ENCODE results near the gene RRP12. TPM values are rescaled to one million over a fixed set of nuclear protein-coding genes. Genes with fewer than 3 reads are reported as not detected.
"Not testable (repeated sequence)": the region's sequence is repeated elsewhere in the genome, so short reads cannot be mapped to it uniquely, and the experiment has no call there.

RRP12 gene
- total RNA-seq, 1 experiment from 2014 or later: 25.1 TPM

DNA sequence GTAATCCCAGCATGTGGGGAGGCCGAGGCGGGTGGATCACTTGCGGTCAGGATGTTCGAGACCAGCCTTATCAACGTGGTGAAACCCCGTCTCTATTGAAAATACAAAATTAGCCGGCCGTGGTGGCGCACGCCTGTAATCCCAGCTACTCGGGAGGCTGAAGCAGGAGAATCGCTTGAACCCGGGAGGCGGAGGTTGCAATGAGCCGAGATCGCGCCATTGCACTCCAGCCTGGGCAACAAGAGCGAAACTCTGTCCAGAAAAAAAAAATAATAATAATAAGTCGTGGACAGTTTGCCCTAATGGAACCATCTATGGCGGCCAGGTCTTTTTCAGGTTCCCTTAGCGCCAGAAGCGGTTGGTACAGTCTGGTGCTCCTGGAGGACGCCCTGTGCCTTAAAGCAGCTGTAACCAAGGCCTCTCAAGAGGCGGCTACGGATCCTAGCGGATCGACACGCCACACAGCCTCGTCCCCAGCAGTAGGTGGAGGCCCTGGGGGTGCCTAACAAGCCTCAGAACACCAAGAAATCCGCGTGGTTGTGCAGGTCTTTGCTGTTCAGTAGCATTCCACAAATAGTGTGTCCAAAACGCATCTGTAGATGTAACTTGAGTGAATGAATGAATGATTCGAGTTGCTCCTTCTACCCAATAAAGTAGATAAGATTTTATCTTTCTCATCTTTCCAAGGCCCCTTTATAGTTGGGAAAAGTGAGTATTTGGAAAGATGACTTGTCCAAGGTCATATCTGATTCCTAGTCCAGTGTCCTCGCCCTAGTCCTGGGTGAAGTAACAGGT, 25.8 kb upstream of the RRP12 start:
- Histone ChIP-seq H3K27ac (peak overlapping the region; percentile 75), H3K36me3 (peaks cover 59% of the 10 kb centered on the region), H3K27me3 (replicated peaks) (no peaks in the 10 kb centered on the region; the same call in 1 of the 2 replicates), H3K4me1 (replicated peaks) (peaks cover 17% of the 10 kb centered on the region), H3K4me3 (peak overlapping the region; percentile 97), H3K9me3 (replicated peaks) (no peaks in the 10 kb centered on the region)
- no peak for DNase-seq (ENCODE audit: low read depth in 1 of 2, low spot score in 2 of 2)

DNA sequence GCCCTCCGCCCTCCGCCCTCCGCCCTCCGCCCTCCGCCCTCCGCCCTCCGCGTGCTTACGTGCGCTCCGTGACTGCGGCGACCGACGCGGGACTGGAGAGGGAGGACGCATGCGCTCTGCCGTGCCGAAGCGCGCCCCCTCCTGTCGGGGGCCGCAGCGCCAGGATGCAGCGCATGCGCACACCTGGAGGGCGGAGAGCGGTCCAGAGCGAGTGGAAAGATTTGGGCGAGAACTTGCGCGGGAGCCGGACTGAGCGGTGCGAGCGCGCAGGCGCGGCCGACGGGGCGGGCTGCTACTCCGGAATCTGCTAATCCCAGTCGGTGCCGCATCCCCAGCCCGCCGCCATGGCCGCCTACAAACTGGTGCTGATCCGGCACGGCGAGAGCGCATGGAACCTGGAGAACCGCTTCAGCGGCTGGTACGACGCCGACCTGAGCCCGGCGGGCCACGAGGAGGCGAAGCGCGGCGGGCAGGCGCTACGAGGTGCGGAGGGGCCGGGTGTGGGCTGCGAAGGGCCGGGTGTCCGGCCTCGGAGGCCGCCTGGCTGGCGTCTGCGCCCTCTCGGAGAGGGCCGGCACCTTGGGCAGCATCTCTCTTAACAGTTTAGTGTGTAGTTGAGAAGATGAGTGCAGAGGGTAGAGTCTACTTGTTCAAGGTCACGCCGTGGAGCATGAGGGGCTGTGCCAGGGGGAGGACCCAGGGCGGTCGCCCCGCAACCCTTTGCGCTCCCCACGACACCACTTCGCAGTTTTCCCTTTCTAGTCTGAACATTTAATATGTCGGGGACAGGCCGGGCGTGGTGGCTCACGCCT, 25.0 kb upstream of the RRP12 start, which contains the start of gene PGAM1:
Gene PGAM1, plus strand, starts transcription at position 228 of the 812 bp plus-strand sequence. Its CDS starts 117 bp downstream, at position 345.
- Histone ChIP-seq H3K27me3 (replicated peaks) (no peaks in the 10 kb centered on the region; the same call in 1 of the 2 replicates), H3K4me3 (peak within 1 kb of the TSS; percentile 97), H3K9me3 (replicated peaks) (no peaks in the 10 kb centered on the region), H3K27ac (peak within 1 kb of the TSS; percentile 75), H3K36me3 (peaks cover 55% of the 10 kb centered on the region), H3K4me1 (replicated peaks) (peaks cover 17% of the 10 kb centered on the region)
- peak; percentile 95 to 98 for DNase-seq (ENCODE audit: low read depth in 1 of 2, low spot score in 2 of 2)

DNA sequence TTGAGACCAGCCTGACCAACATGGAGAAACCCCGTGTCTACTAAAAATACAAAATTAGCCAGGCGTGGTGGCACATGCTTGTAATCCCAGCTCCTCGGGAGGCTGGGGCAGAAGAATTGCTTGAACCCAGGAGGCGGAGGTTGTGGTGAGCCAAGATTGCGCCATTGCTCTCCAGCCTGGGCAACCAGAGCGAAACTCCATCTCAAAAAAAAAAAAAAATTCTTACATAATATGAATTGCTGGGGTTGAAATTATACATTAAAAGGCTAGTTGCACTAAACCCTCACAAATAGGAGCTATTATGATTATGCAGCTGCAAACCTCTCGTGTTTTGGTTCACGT, 22.6 kb upstream of the RRP12 start:
- H3K36me3 ChIP-seq: peaks cover 37% of the 10 kb centered on the region
- not testable (repeated sequence) for DNase-seq (ENCODE audit: low read depth in 1 of 2, low spot score in 2 of 2); H3K27me3 ChIP-seq (replicated peaks); H3K9me3 ChIP-seq (replicated peaks); H3K27ac ChIP-seq; H3K4me3 ChIP-seq
- H3K4me1 ChIP-seq (replicated peaks): peaks cover 17% of the 10 kb centered on the region

DNA sequence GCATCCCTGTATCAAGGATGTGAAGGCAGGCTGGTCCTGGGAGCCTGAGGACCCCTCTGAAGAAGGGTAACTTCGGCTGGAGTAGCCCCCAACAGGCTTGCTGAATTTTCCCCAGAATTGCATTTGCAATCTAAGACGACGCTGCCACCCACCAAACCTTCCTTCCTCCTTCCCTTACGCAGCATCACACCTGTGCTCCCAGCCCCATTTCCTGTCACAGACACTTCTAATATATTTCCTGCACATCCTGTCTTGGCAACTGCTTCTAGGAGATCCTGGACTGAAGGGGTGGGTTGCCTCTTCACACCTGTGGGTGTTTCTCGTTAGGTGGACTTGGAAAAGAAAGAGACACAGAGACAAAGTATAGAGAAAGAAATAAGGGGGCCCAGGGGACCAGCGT, 15.4 kb upstream of the RRP12 start:
- Histone ChIP-seq H3K9me3 (replicated peaks) (no peaks in the 10 kb centered on the region), H3K4me3 (no peak overlapping the region), H3K4me1 (replicated peaks) (no peaks in the 10 kb centered on the region), H3K36me3 (peaks cover 7% of the 10 kb centered on the region; the same call in 1 of the 2 replicates), H3K27me3 (replicated peaks) (no peaks in the 10 kb centered on the region), H3K27ac (no peak overlapping the region)
- DNase-seq (ENCODE audit: low read depth in 1 of 2, low spot score in 2 of 2): no peak

GRCh38 chr10:97412891-97413304, 11.8 kb upstream of the RRP12 start:
- Histone ChIP-seq H3K27ac (no peak overlapping the region), H3K4me1 (replicated peaks) (no peaks in the 10 kb centered on the region), H3K27me3 (replicated peaks) (no peaks in the 10 kb centered on the region), H3K9me3 (replicated peaks) (no peaks in the 10 kb centered on the region), H3K4me3 (no peak overlapping the region), H3K36me3 (no peaks in the 10 kb centered on the region)
- DNase-seq (ENCODE audit: low read depth in 1 of 2, low spot score in 2 of 2): no peak

GRCh38 chr10:97411406-97411805, 10.3 kb upstream of the RRP12 start:
- no peak overlapping the region for H3K4me3 ChIP-seq
- H3K27ac ChIP-seq: no peak overlapping the region
- no peaks in the 10 kb centered on the region for H3K27me3 ChIP-seq (replicated peaks)
- H3K36me3 ChIP-seq: no peaks in the 10 kb centered on the region
- peaks cover 3% of the 10 kb centered on the region for H3K4me1 ChIP-seq (replicated peaks)
- no peak for DNase-seq (ENCODE audit: low read depth in 1 of 2, low spot score in 2 of 2)
- H3K9me3 ChIP-seq (replicated peaks): no peaks in the 10 kb centered on the region

GRCh38 chr10:97408496-97408992, 7.4 kb upstream of the RRP12 start:
- DNase-seq (ENCODE audit: low read depth in 1 of 2, low spot score in 2 of 2): no peak
- Histone ChIP-seq H3K27ac (no peak overlapping the region), H3K9me3 (replicated peaks) (no peaks in the 10 kb centered on the region), H3K36me3 (no peaks in the 10 kb centered on the region), H3K4me1 (replicated peaks) (peaks cover 3% of the 10 kb centered on the region), H3K27me3 (replicated peaks) (no peaks in the 10 kb centered on the region), H3K4me3 (no peak overlapping the region)

DNA sequence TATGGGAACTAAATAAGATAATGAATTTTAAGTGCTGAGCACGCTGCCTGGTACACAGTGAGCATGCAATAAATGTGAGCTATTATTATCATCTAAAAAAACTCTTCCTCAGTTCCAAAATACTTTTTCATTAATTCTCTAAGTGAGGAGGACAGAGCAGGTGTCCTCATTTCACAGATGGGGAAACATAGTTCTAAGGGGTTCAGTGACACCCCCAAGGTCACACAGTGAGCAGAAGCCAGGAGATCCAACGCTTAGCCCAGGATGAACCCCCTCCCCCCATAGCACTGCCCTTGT, 6.8 kb upstream of the RRP12 start:
- Histone ChIP-seq H3K4me3 (no peak overlapping the region), H3K4me1 (replicated peaks) (peaks cover 3% of the 10 kb centered on the region), H3K27me3 (replicated peaks) (no peaks in the 10 kb centered on the region), H3K36me3 (no peaks in the 10 kb centered on the region), H3K9me3 (replicated peaks) (no peaks in the 10 kb centered on the region), H3K27ac (no peak overlapping the region)
- no peak for DNase-seq (ENCODE audit: low read depth in 1 of 2, low spot score in 2 of 2)

- DNase-seq (ENCODE audit: low read depth in 1 of 2, low spot score in 2 of 2): peak in 1 of 2 experiments; percentile 77
- H3K4me3 ChIP-seq: no peak overlapping the region
These were observed 6.2 kb upstream of the RRP12 start for GRCh38 chr10:97407211-97407951.

DNA sequence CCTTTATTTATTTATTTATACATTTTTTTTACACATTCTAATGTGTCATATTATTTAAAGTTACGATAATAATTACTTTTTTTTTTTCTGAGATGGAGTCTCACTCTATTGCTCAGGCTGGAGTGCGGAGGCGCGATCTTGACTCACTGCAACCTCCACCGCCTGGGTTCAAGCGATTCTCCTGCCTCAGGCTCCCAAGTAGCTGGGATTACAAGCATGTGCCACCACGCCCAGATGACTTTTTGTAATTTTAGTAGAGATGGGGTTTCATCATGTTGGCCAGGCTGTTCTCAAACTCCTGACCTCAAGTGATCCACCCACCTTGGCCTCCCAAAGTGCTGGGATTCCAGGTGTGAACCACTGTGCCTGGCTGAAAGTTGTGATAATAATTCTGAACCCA, 5.3 kb upstream of the RRP12 start:
- not testable (repeated sequence) for H3K27me3 ChIP-seq (replicated peaks); H3K36me3 ChIP-seq; H3K4me3 ChIP-seq; DNase-seq (ENCODE audit: low read depth in 1 of 2, low spot score in 2 of 2); H3K27ac ChIP-seq; H3K4me1 ChIP-seq (replicated peaks); H3K9me3 ChIP-seq (replicated peaks)

More at GRCh38 chr10:97407211-97407951, 6.2 kb upstream of the RRP12 start:
- Histone ChIP-seq H3K36me3 (no peaks in the 10 kb centered on the region), H3K27me3 (replicated peaks) (no peaks in the 10 kb centered on the region), H3K9me3 (replicated peaks) (no peaks in the 10 kb centered on the region), H3K4me1 (replicated peaks) (peaks cover 3% of the 10 kb centered on the region), H3K27ac (no peak overlapping the region)

DNA sequence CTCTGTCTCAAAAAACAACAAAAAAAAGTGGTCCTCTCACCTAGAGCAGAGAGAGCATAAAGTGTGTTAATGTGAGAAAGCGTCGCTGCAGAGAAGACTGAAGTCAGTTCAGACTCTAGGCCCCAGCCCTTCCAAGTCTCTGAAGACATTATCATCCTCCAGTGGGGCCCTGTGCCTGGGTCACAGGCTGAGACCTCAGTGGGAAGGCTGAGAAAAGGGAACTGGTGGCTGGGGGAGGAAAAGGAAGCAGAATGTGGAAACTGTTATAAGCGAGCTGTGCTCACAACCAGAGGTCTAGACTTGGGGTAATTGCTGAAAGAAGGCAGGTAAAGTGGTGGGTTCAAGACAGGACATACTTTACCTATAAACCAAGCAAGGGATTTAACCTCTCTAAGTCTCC, 4.9 kb upstream of the RRP12 start:
- no peak overlapping the region for H3K4me3 ChIP-seq
- no peak for DNase-seq (ENCODE audit: low read depth in 1 of 2, low spot score in 2 of 2)
- no peak overlapping the region for H3K27ac ChIP-seq
- H3K27me3 ChIP-seq (replicated peaks): no peaks in the 10 kb centered on the region
- H3K36me3 ChIP-seq: no peaks in the 10 kb centered on the region
- peaks cover 7% of the 10 kb centered on the region for H3K4me1 ChIP-seq (replicated peaks)
- H3K9me3 ChIP-seq (replicated peaks): no peaks in the 10 kb centered on the region

DNA sequence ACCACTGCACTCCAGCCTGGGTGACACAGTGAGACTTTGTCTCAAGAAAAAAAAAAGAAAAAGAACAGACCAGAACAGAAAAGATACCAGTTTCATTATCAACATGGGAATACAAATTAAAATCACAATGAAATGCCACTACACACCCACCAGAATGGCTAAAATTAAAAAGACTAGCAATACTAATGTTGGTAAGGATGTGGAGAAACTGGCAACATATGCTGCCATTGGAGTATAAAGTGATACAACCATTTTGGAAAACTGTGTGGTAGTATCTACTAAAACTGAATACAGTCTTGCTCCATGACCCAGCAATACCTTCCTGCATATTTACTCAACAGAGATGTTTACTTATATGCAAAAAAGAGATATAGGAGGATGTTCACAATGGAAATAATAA, 2.9 kb upstream of the RRP12 start:
- no peak for DNase-seq (ENCODE audit: low read depth in 1 of 2, low spot score in 2 of 2)
- Histone ChIP-seq H3K4me1 (replicated peaks) (peaks cover 16% of the 10 kb centered on the region), H3K36me3 (peaks cover 2% of the 10 kb centered on the region; the same call in 1 of the 2 replicates), H3K27ac (no peak overlapping the region), H3K9me3 (replicated peaks) (no peaks in the 10 kb centered on the region), H3K27me3 (replicated peaks) (no peaks in the 10 kb centered on the region), H3K4me3 (no peak overlapping the region)

DNA sequence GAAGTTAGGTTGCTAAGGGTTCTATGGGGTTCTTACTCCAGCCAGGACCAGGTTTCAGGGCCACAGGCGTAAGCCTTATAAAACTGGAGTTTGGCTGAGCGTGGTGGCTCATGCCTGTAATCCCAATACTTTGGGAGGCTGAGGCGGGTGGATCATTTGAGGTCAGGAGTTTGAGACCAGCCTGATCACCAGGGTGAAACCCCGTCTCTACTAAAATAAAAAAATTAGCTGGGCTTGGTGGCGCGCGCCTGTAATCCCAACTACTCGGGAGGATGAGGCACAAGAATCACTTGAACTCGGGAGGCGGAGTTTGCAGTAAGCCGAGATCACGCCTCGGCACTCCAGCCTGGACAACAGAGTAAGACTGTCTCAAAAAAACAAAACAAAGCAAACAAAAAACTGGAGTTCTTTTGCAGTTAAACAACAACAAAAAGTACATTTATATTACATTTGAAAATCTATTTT, 347 bp upstream of the RRP12 start:
- Histone ChIP-seq H3K4me3 (peak overlapping the region; percentile 66), H3K36me3 (peaks cover 16% of the 10 kb centered on the region), H3K27me3 (replicated peaks) (no peaks in the 10 kb centered on the region), H3K4me1 (replicated peaks) (peaks cover 12% of the 10 kb centered on the region), H3K27ac (peak overlapping the region; percentile 82), H3K9me3 (replicated peaks) (no peaks in the 10 kb centered on the region)
- no peak for DNase-seq (ENCODE audit: low read depth in 1 of 2, low spot score in 2 of 2)
